GM03348 (cell line): ENCODE data around the gene PIK3AP1.
"Not testable (repeated sequence)": the region's sequence is repeated elsewhere in the genome, so short reads cannot be mapped to it uniquely, and the experiment has no call there.

Experiments
- DNase-seq: peaks from one replicate; pipeline ENCODE4 v3.0.0; 2012; ENCODE audit warnings: low spot score

PIK3AP1 gene, protein sequence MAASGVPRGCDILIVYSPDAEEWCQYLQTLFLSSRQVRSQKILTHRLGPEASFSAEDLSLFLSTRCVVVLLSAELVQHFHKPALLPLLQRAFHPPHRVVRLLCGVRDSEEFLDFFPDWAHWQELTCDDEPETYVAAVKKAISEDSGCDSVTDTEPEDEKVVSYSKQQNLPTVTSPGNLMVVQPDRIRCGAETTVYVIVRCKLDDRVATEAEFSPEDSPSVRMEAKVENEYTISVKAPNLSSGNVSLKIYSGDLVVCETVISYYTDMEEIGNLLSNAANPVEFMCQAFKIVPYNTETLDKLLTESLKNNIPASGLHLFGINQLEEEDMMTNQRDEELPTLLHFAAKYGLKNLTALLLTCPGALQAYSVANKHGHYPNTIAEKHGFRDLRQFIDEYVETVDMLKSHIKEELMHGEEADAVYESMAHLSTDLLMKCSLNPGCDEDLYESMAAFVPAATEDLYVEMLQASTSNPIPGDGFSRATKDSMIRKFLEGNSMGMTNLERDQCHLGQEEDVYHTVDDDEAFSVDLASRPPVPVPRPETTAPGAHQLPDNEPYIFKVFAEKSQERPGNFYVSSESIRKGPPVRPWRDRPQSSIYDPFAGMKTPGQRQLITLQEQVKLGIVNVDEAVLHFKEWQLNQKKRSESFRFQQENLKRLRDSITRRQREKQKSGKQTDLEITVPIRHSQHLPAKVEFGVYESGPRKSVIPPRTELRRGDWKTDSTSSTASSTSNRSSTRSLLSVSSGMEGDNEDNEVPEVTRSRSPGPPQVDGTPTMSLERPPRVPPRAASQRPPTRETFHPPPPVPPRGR

GRCh38 chr10:96720422-96721206, at the start of gene PIK3AP1:
Gene PIK3AP1 (minus strand): TSS chr10:96720514. CDS start chr10:96720394, 120 bp downstream.
- peak; percentile 74 for DNase-seq

DNA sequence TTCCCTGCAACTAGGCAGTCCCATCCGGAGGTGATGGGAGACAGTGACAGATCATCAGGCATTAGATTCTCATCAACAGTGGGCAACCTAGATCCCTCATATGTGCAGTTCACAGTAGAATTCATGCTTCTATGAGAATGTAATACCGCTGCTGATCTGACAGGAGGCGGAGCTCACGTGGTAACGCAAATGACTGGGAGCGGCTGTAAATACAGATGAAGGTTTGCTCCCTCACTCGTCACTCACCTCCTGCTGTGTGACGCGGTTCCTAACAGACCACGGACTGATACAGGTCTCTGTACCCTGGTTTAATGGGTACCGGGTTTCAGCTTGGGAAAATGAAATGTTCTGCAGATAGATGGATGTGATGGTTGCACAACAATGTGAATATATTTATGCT, 47.8 kb upstream of the PIK3AP1 start:
- DNase-seq: no peak

GRCh38 chr10:96767611-96768010, 47.3 kb upstream of the PIK3AP1 start:
- no peak for DNase-seq

DNA sequence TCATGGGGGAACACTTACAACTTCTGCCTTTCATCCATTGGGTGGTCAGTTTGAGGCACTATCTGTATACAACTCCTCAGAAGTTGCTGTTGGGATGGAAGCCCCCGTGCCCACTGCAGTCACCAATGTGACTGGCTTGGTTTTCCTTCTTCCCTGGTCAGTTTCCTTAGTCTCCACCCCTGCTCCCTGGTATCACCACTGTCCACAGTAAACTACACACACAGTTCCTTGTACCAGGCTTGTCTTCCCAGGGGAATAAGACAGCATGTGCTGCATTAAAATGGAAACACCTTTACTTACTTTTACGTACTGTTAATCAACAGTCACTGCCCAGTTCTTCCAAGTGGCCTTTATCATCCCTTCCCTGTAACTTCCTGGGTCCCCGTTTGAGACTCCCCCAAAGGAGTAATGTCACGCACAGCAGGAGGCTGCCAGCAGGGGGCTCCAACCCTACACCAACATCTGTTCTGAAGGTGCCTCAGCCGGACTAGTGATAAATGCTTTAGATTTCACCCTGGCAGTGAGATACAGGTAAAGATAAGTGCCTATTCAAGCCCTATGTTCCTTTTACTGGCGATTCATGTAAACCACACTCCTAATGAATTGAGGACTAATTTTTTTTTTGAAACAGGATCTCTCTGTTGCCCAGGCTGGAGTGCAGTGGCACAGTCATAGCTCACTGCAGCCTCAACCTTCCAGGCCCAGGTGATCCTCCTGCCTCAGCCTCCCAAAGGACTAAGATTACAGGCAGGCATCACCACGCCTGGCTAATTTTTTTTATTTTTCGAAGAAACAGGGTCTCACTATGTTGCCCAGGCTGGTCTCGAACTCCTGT, 45.3 kb upstream of the PIK3AP1 start:
- DNase-seq: peak; percentile 87

DNA sequence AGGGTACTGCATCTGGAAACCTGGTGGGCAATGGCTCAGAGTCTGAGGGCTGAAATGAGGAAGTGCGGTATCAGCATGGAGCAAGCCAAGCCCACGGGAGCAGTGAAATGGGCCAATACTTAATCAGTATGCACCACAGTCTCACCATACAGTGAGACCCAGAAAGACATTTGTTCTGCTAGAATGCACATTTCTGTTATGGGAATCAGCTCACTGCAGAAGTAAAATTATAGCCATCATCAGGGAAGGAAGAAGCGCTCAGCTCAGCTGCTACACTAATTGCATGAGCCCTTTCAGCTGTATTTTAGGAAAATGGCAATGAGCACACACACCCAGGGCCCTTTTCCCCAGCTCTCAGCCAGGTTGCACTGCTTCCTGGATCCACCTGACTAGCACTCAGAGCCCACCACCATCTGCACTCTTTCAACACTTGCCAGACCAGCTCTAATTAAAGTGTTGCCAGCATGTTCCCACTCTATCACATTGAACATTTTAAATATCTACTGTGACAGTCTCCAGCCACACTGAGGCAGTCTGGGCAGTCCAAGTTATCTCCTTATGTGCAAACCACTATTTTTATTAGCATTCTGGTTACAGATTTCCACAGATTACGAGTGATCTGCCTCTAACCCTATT, 44.2 kb upstream of the PIK3AP1 start:
- no peak for DNase-seq

DNA sequence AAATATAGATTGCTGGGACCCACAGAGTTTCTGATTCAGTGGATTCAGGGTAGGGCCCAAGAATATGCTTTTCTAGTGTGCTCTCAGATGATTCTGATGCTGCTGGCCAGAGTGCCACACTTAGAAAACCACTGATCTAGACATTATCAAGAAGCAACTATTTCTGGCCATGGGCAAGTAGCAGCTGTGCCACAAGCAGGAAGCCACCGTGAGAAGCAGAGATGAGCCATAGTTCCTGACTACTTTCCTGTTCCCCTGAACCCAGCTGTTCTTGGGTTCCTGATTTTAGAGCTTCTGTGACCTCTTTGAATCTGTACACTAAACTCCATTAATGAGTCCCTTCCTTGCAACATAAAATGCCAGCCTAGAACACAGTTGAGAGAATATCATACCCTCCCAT, 38.1 kb upstream of the PIK3AP1 start:
- DNase-seq: no peak

- no peak for DNase-seq
Measured at GRCh38 chr10:96756111-96756903, 36.0 kb upstream of the PIK3AP1 start.

GRCh38 chr10:96753956-96754355, 33.6 kb upstream of the PIK3AP1 start:
- DNase-seq: no peak

- DNase-seq: no peak
Measured at GRCh38 chr10:96752375-96752774, 32.1 kb upstream of the PIK3AP1 start.

- DNase-seq: not testable (repeated sequence)
Measured at GRCh38 chr10:96750316-96750715, 30.0 kb upstream of the PIK3AP1 start.

GRCh38 chr10:96747734-96748550, 27.6 kb upstream of the PIK3AP1 start:
- no peak for DNase-seq

DNA sequence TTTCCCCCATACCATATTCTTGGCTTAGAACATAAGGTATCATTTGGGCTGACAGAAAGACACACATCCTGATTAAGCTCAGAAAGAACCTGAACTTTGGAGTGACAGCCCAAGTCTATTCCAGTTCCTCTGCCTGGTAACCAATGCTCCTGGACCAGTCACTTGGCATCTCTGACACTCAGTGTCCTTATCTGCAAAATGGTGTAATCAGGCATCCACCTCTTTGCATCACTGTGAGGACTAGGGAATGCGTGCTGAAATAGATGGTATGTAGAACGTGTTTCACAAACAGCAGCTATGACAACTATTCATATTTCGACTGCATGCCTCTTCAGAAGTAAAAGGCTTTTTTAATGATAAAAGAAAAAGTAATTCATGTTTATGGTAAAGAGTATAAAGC, 26.2 kb upstream of the PIK3AP1 start:
- DNase-seq: no peak

DNA sequence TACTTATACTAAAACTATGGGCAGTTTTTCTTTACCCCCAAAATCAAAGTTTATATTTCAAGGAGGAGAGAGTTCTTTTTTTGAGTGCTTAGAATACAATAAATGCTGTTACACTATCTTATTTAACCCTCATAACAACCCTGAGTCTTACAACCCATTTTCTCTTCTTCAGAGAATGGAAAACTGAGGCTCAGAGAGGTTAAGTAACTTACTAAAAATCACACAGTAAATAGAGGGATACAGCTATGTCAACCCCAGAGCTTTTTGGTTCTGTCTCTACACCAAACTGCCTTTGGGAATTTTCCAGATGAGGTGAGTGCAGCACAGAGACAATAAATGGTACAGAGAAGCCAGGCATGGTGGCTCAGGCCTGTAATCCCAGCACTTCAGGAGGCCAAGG, 25.6 kb upstream of the PIK3AP1 start:
- DNase-seq: no peak

DNA sequence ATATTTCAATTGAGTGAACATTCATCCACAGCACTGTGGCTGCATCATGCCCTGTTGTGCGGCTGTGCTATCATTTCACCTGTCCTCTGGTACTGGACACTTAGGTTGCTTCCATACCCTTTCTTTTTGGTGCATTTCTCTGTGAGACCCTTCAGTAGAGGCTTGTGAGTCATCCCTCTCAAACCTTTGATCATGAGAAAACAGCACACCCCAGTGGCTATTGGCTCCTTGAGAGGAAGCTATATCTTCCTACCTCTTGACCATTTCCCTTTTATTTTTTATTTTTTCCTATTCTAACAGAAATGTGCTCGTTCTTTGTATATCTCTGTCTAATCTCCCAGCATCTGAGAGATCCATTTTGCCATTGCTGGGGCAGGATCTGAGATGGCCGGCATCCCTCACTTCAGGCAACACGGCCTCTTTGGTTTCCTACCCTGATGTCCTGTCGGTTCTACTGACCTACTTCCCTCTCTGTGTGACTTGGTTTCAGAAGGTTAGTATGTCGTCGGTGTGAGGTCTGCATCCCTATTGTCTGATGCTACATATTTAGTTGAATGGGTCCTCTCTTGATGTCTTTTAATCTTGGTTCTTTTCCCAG, 23.8 kb upstream of the PIK3AP1 start:
- no peak for DNase-seq

DNA sequence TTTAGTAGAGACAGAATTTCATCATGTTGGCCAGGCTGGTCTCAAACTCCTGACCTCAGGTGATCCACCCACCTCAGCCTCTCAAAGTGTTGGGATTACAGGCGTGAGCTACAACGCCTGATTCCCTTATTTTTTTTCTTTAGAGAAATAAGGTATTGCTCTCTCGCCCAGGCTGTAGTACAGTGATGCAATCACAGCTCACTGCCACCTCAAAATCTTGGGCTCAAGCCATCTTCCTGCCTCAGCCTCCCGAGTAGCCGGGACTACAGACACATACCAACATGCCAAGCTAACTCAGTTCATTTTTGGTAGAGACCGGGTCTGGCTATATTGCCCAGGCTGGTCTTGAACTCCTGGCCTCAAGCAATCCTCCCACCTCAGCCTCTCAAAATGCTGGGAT, 21.2 kb upstream of the PIK3AP1 start:
- not testable (repeated sequence) for DNase-seq

DNA sequence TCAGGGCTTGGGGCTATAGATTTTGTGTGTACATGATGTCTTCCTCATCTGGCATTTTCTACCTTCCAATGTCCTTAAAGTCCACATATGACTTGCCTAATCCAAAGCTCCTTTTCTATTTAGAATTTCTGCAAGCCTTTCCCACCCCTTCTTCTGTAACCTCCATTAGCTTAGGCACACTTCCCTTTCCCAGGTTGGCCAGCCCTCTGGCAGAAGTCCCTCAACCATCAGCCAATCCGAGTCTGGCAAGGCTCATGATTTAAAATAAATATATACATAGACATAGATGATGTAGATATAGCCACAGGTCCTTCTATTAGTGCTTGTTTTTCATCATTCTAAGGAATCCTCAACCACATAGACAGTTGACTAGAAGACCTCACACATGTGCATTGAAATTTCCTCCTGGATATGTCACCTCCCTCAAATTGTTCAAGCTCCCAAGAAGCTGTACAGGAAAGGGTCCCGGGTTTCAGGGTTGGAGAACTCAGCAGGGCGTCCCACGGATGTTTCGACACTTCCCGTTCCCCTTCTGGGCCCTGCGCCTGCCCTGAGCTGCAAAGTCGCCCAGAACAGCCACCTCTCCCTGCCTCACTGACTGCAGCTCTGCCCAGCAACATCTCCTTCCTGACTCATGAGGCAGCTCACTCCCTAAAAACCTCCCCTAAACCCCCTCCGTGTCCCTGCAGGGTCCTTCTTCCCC, 20.4 kb upstream of the PIK3AP1 start:
- no peak for DNase-seq

DNA sequence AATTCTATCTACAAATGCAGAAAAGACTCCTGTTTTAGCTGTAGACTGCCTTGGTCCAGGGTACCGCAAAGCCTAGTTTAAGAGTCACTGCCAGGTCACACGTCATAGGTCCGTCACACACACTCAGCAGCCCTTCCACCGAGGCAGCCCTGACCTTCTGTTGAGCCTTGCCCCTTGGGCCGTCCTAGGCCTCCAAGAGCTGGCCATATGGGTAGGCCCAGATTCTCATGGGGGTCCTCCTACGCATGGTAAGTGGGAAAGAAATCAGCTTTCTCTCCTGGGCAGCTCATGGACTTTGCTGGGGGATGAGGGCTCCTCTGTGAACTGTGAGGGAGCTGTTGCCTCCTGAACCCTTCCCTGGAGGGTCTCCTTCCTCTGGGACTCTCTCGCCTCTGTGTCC, 19.8 kb upstream of the PIK3AP1 start:
- no peak for DNase-seq

DNA sequence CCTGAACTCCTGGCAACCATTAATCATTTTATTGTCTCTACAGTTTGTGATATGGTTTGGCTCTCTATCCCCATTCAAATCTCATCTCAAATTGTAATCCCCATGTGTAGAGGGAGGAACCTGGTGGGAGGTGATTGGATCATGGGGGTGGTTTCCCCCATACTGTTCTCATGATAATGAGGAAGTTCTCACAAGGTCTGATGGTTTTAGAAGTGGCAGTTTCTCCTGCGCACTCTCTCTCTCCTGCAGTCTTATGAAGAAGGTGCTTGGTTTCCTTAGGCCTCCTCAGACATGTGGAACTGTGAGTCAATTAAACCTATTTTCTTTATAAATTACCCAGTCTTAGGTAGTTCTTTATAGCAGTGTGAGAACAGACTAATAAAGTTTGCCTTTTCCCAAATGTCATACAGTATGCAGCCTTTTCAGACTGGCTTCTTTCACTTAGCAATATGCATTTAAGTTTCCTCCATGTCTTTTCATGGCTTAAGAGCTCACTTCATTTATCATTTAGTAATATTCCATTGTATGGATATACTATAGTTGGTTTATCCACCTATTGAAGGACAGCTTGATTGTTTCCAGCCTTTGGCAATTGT, 17.1 kb upstream of the PIK3AP1 start:
- DNase-seq: not testable (repeated sequence)
